Measurements from ENCODE around the gene RHOXF1. TPM values are rescaled to one million over a fixed set of nuclear protein-coding genes. Genes with fewer than 3 reads are reported as not detected.
"Not testable (repeated sequence)": the region's sequence is repeated elsewhere in the genome, so short reads cannot be mapped to it uniquely, and the experiment has no call there.

Gene RHOXF1, protein sequence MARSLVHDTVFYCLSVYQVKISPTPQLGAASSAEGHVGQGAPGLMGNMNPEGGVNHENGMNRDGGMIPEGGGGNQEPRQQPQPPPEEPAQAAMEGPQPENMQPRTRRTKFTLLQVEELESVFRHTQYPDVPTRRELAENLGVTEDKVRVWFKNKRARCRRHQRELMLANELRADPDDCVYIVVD
- total RNA-seq = under 1 TPM in 1 of 4 donors, not detected in 3; 0.65 TPM
- polyA plus RNA-seq = 0.16 TPM
- long read RNA-seq, donor 1 = 0 reads
- long read RNA-seq, donor 2 = 0 reads
- long read RNA-seq, donor 3 = 0 reads
- long read RNA-seq, donor 4 = 0 reads

DNA sequence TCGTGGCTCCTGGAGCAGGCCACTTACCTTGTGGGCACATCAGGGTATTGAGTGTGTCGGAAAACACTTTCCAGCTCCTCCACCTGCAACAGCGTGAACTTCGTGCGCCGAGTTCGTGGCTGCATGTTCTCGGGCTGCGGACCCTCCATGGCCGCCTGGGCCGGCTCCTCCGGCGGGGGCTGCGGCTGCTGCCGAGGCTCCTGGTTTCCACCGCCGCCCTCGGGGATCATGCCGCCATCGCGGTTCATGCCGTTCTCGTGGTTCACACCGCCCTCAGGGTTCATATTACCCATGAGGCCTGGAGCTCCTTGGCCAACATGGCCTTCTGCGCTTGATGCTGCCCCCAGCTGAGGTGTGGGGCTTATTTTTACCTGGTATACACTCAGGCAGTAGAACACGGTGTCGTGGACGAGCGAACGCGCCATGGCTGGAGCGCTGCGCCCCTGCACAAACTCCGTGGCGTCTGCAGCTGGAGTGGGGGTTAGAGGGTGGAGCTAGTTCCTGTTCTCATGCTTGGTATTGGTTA is at the start of gene RHOXF1:
Gene RHOXF1, minus strand, starts transcription at position 476 of the 526 bp plus-strand sequence. Its CDS starts 51 bp downstream, at position 425.
- Histone ChIP-seq H3K27ac (ENCODE audit: low read length) (no peak within 1 kb of the TSS), H3K27me3 (ENCODE audit: control insufficient read depth, insufficient read depth) (no peaks in the 10 kb centered on the region), H3K4me1 (ENCODE audit: control insufficient read depth, insufficient read depth, low read length) (no peaks in the 10 kb centered on the region), H3K9me3 (ENCODE audit: control insufficient read depth, low read length) (no peaks in the 10 kb centered on the region), H3K4me3 (ENCODE audit: low read length) (no peak within 1 kb of the TSS)
- DNase-seq (no peak), ATAC-seq (no peak)
- intact Hi-C loops (cut with DNase I) = no loop called here
- WGBS = 97% methylated on average over 35 of the region's 35 CpGs

- intact Hi-C loops (cut with DNase I); DNase-seq: not testable (repeated sequence)
These were observed 43.4 kb upstream of the RHOXF1 start for GRCh38 chrX:120159086-120159485.

GRCh38 chrX:120158313-120158712 is 42.6 kb upstream of the RHOXF1 start, which contains the start of gene RHOXF2:
TSS of gene RHOXF2 (plus strand) at chrX:120158613. CDS start at chrX:120158751, 138 bp downstream.
- ATAC-seq; H3K4me3 ChIP-seq (ENCODE audit: low read length); H3K9me3 ChIP-seq (ENCODE audit: control insufficient read depth, low read length); intact Hi-C loops (cut with DNase I); H3K27me3 ChIP-seq (ENCODE audit: control insufficient read depth, insufficient read depth); H3K27ac ChIP-seq (ENCODE audit: low read length); H3K4me1 ChIP-seq (ENCODE audit: control insufficient read depth, insufficient read depth, low read length); DNase-seq: not testable (repeated sequence)
- no CpG with 5 or more reads among the region's 15 CpGs for WGBS

More at GRCh38 chrX:120159086-120159485, 43.4 kb upstream of the RHOXF1 start:
- 96% methylated on average over 25 of the region's 33 CpGs for WGBS
- not testable (repeated sequence) for H3K9me3 ChIP-seq (ENCODE audit: control insufficient read depth, low read length); H3K27me3 ChIP-seq (ENCODE audit: control insufficient read depth, insufficient read depth); H3K4me3 ChIP-seq (ENCODE audit: low read length); H3K27ac ChIP-seq (ENCODE audit: low read length); H3K4me1 ChIP-seq (ENCODE audit: control insufficient read depth, insufficient read depth, low read length); ATAC-seq

DNA sequence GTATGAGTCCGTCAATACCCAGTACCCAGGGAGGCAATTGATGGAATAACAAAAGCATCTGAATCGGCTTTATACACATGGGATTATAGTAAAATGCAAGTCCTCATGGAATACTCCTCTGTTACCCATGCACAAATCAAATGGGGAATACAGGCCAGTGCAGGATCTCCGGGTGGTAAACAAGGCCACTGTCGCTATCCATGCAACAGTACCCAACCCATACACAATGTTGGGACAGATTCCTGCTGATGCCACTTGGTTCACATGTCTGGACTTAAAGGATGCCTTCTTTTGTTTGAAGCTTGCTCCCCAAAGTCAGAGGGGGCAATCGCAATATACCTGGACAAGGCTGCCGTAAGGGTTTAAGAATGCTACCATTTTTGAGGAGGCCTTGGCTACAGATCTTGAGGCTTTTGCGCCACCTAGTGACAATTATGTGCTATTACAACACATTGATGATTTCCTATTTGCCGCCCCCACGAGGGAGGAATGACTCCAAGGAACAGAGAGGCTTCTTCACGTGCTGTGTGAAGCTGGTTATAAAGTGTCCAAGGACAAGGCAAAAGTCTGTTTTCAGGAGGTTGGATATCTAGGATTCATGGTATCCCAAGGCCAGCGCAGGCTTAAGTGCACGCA is 34.5 kb upstream of the RHOXF1 start:
- H3K27me3 ChIP-seq (ENCODE audit: control insufficient read depth, insufficient read depth); H3K4me3 ChIP-seq (ENCODE audit: low read length); H3K27ac ChIP-seq (ENCODE audit: low read length); intact Hi-C loops (cut with DNase I); H3K9me3 ChIP-seq (ENCODE audit: control insufficient read depth, low read length); H3K4me1 ChIP-seq (ENCODE audit: control insufficient read depth, insufficient read depth, low read length); DNase-seq: not testable (repeated sequence)
- peak in 1 of 2 donors; percentile 47 for ATAC-seq
- whole genome bisulfite sequencing = no CpG with 5 or more reads among the region's 12 CpGs

GRCh38 chrX:120147537-120147936 is 31.8 kb upstream of the RHOXF1 start:
- H3K9me3 ChIP-seq (ENCODE audit: control insufficient read depth, low read length) = no peaks in the 10 kb centered on the region
- no peak for ATAC-seq
- 89% methylated on average over 8 of the region's 8 CpGs for WGBS
- H3K27me3 ChIP-seq (ENCODE audit: control insufficient read depth, insufficient read depth) = no peaks in the 10 kb centered on the region
- intact Hi-C loops (cut with DNase I) = no loop called here
- H3K27ac ChIP-seq (ENCODE audit: low read length) = no peak overlapping the region
- no peaks in the 10 kb centered on the region for H3K4me1 ChIP-seq (ENCODE audit: control insufficient read depth, insufficient read depth, low read length)
- no peak overlapping the region for H3K4me3 ChIP-seq (ENCODE audit: low read length)
- no peak for DNase-seq

DNA sequence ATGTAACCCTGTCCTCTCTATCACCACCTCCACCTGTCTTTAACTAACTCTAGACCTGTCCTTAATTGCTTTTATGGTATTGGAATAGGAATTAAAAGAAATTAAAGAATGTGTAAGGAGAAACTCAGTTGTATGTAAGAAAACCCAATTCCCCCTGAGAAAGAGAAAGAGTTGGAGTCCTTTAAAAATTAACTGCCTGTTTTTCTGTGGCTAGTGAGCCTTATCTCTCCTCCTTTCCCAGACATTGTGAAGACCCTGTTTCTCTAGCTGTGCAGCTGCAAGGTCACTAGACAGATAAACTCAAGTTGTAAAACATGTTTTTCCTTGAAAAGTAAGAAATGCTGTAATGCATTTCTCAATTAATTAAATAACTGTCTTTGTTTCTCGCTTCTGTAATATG is 30.6 kb upstream of the RHOXF1 start:
- H3K4me1 ChIP-seq (ENCODE audit: control insufficient read depth, insufficient read depth, low read length); H3K9me3 ChIP-seq (ENCODE audit: control insufficient read depth, low read length); H3K27ac ChIP-seq (ENCODE audit: low read length); ATAC-seq; intact Hi-C loops (cut with DNase I); DNase-seq; H3K27me3 ChIP-seq (ENCODE audit: control insufficient read depth, insufficient read depth); H3K4me3 ChIP-seq (ENCODE audit: low read length): not testable (repeated sequence)
- WGBS = 77% methylated on average over 1 of the region's 1 CpG

GRCh38 chrX:120145295-120145925 is 29.7 kb upstream of the RHOXF1 start:
- ATAC-seq = no peak
- Histone ChIP-seq H3K9me3 (ENCODE audit: control insufficient read depth, low read length) (no peaks in the 10 kb centered on the region), H3K27me3 (ENCODE audit: control insufficient read depth, insufficient read depth) (no peaks in the 10 kb centered on the region), H3K27ac (ENCODE audit: low read length) (no peak overlapping the region), H3K4me3 (ENCODE audit: low read length) (no peak overlapping the region), H3K4me1 (ENCODE audit: control insufficient read depth, insufficient read depth, low read length) (no peaks in the 10 kb centered on the region)
- DNase-seq = no peak
- 68% methylated on average over 4 of the region's 4 CpGs for WGBS
- intact Hi-C loops (cut with DNase I) = no loop called here

DNA sequence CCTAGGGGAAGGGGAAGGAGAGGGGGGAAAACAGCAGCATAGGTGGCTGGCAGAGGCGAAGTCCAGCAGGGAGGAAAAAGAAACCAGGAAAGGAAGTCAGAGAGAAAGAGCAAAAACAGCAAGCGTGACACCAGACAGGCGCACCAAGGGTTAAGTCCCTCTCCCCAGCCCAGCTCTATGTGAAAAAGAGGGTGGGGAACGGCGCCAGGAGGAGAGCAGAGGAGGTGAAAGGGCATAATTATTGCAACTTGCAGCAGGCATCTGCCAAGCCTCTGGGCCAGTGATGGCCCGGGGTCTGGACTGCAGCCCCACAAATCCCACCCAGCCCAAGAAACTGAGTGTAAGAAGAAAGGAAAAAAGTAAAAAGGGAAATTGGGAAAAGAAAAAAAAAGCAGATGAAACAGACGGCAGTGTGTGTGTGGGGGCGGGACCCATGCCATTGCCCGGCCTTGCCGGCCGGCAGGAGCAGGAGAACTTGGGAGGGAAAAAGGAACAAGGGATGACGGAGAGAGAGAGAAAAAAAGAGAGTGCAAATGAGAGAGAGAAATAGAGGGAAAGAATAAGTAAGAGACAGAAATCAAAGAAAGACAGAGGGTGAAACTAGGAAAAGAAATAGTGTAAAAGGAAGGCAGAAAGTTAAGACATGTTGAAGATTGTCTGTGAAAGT is 28.6 kb upstream of the RHOXF1 start:
- Histone ChIP-seq H3K9me3 (ENCODE audit: control insufficient read depth, low read length) (no peaks in the 10 kb centered on the region), H3K27me3 (ENCODE audit: control insufficient read depth, insufficient read depth) (no peaks in the 10 kb centered on the region), H3K27ac (ENCODE audit: low read length) (no peak overlapping the region), H3K4me1 (ENCODE audit: control insufficient read depth, insufficient read depth, low read length) (no peaks in the 10 kb centered on the region), H3K4me3 (ENCODE audit: low read length) (no peak overlapping the region)
- intact Hi-C loops (cut with DNase I) = no loop called here
- WGBS = 16% methylated on average over 12 of the region's 12 CpGs
- ATAC-seq (no peak), DNase-seq (peak in 2 of 3 donors; percentile 22 to 54)

DNA sequence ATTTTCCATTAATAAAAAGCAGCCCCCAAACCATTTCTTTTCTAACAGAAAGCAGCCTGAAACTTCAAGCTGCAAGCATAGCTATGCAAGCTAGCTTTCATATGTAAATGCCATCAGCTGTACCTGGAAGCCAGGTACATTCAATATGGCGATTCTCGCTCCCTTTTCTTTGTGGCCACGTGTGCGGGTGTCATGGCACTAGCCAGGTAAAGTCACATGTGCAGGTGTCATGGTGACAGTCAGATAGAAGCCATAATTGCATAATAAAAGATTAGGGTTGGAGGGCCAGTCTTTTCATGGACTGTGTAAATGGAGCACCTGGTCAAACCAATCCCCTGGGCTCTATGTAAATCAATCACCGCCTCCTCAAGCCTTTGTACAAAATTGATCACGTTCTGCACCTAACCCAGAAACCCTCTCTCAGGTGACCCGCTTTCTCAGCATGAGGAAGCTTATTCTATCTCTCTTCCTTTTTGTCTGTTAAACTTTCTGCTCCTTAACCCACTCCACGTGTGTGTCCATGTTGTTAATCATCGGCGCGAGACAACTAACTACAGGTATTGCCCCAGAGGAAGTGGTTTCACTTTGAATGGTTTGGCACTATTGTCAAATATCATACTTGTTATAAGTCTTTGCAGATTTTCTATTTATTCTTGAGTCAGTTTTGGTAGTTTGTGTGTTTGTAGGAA is 24.7 kb upstream of the RHOXF1 start:
- Histone ChIP-seq H3K9me3 (ENCODE audit: control insufficient read depth, low read length) (no peaks in the 10 kb centered on the region), H3K4me1 (ENCODE audit: control insufficient read depth, insufficient read depth, low read length) (no peaks in the 10 kb centered on the region), H3K27me3 (ENCODE audit: control insufficient read depth, insufficient read depth) (no peaks in the 10 kb centered on the region), H3K4me3 (ENCODE audit: low read length) (no peak overlapping the region), H3K27ac (ENCODE audit: low read length) (no peak overlapping the region)
- intact Hi-C loops (cut with DNase I) = no loop called here
- WGBS = 85% methylated on average over 11 of the region's 11 CpGs
- ATAC-seq = no peak
- DNase-seq = no peak

GRCh38 chrX:120137439-120137838 is 21.7 kb upstream of the RHOXF1 start:
- Histone ChIP-seq H3K9me3 (ENCODE audit: control insufficient read depth, low read length) (no peaks in the 10 kb centered on the region), H3K4me1 (ENCODE audit: control insufficient read depth, insufficient read depth, low read length) (no peaks in the 10 kb centered on the region), H3K27me3 (ENCODE audit: control insufficient read depth, insufficient read depth) (no peaks in the 10 kb centered on the region), H3K27ac (ENCODE audit: low read length) (no peak overlapping the region), H3K4me3 (ENCODE audit: low read length) (no peak overlapping the region)
- WGBS = 61% methylated on average over 3 of the region's 3 CpGs
- ATAC-seq (no peak), DNase-seq (no peak)
- intact Hi-C loops (cut with DNase I) = no loop called here

Data from right cardiac atrium (tissue), 5 donors.